ENCODE results near the gene STAT5A.
"Not testable (repeated sequence)": the region's sequence is repeated elsewhere in the genome, so short reads cannot be mapped to it uniquely, and the experiment has no call there.

STAT5A gene

DNA sequence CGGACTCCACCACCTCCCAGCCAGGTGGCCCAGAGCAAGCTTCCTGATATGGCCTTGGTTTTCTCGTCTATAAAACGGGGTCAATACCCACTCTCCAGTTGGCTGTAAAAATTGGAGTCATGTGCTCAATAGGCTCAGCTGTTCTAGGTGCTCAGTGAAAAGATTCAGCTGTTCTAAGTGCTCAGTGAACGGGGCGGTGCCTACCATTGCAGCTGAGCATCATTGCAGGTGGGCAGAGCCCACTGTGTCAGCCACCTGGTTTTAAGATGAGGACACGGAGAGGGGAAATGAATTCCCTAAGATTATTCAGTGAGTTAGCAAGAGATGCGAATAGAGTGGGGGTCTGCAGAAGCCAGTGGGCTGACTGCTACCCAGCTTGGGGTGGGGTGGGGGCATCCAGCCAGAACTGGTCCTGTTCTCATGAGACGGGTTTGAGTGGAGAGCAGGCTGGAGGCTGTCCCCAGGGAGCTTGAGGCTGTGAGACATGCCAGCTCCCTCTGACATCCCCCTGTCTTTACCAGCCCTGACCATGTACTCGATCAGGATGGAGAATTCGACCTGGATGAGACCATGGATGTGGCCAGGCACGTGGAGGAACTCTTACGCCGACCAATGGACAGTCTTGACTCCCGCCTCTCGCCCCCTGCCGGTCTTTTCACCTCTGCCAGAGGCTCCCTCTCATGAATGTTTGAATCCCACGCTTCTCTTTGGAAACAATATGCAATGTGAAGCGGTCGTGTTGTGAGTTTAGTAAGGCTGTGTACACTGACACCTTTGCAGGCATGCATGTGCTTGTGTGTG is 21.9 kb downstream of the STAT5A start:
- DNase-seq: no peak

DNA sequence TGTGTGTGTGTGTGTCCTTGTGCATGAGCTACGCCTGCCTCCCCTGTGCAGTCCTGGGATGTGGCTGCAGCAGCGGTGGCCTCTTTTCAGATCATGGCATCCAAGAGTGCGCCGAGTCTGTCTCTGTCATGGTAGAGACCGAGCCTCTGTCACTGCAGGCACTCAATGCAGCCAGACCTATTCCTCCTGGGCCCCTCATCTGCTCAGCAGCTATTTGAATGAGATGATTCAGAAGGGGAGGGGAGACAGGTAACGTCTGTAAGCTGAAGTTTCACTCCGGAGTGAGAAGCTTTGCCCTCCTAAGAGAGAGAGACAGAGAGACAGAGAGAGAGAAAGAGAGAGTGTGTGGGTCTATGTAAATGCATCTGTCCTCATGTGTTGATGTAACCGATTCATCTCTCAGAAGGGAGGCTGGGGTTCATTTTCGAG is 22.5 kb downstream of the STAT5A start:
- peak; percentile 39 for DNase-seq

DNA sequence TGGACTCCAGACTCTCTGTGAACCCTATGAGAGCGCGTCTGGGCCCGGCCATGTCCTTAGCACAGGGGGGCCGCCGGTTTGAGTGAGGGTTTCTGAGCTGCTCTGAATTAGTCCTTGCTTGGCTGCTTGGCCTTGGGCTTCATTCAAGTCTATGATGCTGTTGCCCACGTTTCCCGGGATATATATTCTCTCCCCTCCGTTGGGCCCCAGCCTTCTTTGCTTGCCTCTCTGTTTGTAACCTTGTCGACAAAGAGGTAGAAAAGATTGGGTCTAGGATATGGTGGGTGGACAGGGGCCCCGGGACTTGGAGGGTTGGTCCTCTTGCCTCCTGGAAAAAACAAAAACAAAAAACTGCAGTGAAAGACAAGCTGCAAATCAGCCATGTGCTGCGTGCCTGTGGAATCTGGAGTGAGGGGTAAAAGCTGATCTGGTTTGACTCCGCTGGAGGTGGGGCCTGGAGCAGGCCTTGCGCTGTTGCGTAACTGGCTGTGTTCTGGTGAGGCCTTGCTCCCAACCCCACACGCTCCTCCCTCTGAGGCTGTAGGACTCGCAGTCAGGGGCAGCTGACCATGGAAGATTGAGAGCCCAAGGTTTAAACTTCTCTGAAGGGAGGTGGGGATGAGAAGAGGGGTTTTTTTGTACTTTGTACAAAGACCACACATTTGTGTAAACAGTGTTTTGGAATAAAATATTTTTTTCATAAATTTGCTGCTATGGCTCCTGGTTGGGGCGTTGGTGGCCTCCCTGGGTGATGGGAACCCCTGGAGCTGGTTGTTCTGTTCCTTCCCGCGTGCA is 23.1 kb downstream of the STAT5A start:
- DNase-seq: peak; percentile 95

DNA sequence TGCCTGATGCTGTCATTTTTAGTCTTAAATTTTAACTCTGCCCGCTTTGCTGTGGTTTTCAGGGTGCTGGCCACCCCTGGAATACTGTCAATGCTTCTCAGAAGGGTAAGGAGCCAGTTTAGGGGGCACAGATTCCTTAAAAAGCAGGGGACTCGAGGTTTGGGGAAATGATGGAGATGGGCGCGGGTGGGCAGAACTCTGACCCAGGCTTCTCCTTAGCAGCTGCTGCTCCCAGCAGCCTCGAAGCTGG is 23.7 kb downstream of the STAT5A start:
- DNase-seq: no peak

DNA sequence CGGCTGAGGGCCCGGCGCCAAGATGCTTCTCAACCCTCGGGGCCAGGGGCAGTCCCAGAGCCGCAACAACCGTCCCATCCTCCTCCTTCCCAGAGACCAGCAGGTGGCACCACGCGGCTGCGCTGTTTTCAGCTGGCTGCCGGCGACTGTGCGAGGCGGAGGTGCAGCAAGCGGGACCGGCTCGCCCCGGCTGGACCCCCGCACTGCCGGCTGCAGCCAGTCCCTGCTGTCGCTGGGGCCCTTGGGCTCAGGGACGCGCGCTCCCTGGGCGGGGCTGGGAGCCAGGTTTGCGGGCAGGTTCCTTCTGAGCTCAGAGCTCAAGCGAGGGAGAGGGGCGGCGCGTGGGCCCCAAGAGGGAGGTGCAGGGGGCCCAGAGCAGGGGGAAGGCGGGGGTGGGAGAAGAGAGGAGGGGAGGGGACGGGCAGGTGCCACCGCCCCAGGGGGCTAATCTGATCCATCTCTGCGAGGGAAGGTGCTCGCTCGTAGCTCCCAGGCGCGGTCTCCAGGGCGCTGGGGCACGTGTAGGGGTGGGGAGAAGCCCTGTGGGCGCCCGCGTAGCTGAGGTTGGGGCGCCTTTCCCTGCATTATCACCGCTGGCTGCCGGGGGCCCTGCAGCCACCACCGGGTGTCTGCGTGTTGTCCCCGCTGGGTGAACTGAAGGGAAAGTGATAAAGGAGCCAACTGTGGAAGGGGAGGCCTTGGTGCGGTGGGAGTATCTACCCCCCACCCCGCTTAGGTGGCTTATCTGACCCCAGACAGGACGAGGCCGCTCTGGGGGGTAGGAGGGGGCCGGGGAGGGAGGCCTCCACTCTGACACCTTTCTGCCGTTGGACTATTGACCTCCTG is 24.2 kb downstream of the STAT5A start:
- DNase-seq: peak; percentile 95

DNA sequence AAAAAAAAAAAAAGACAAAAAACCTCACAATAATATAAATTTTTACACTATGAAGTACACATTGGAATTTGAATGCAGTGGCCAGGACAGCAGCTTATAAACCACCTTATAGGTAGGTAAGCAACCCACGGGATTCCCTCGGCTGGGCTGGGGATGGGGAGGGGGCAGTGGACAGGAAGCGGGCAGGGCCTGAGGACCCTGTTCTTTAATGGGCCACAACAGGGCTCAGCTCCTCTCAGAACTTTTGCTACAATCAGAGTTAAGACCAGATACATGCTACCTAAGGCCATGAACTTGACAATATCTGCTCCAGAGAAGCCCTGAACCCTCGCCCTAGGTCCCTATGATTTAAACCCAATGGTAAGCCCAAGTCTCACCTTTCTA is 25.1 kb downstream of the STAT5A start:
- DNase-seq: no peak

DNA sequence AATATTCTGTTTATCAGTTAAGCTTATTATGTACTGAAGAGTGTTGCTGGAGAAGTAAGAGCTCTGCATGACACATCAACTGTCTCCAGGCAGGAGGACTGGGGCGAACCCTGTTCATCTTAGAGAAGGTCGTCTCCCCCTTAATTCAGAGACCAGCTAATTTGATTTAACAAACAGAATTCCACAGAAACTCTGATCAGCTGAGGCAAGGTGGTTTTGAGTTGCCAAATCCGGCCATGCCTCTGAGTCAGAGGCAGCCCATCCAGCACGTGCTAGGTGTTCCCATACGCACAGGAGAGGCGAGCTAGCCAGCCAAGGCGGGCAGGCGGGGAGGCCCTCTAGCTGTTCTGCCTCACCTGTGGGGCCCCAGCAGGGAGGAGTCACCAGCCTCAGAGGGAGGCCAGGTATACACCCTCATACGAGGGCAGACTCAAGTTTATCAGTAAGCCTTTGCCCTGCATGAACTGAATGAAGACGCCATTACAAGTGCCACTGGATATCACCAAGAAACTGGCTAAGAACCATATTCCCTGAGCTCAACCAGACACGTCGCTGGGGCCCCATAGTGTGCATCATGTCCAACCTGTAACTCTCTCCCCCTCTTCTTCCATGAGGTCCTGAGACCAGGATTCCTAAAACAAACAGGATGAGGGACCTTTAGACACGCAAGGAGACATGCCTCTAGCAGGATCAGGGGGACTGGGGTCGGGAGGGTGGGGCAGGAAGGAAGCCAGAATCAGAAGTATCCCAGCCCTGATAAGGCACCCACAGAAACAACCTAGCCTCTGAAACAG is 25.7 kb downstream of the STAT5A start:
- DNase-seq: peak; percentile 86

DNA sequence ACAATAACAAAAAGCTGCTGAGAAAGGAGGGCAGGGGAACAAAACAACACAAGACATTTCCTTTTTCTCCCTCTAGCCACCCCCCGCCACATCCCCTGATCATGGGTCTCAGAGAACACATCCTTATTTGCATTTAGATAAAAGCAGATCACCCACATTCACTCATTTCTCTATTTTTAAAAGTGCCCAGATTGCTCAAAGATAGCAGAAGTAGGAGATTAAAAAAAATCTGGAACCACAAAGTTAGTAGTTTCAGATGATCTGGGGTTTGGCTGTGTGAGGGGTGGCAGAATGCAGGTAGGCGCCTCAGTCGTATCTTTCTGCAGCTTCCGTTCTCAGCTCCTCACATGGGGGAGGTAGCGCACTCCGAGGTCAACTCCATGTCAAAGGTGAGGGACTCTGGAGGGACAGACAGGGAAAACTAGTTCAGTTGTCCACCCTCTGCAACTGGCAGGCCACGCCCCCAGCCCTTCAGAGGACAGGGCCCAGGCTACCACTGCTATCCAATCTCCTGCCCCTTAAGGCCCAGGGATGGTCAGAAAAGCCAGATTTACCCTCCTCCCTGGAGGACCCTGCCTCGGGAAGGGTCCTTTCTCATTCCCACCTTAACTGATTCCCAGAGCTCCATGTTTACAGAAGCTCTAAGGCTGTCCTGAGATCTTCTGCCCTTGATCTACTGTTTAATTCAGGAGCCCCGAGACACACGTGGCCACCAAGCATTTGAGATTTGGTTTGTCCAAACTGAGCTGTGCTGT is 27.3 kb downstream of the STAT5A start:
- peak; percentile 57 for DNase-seq

DNA sequence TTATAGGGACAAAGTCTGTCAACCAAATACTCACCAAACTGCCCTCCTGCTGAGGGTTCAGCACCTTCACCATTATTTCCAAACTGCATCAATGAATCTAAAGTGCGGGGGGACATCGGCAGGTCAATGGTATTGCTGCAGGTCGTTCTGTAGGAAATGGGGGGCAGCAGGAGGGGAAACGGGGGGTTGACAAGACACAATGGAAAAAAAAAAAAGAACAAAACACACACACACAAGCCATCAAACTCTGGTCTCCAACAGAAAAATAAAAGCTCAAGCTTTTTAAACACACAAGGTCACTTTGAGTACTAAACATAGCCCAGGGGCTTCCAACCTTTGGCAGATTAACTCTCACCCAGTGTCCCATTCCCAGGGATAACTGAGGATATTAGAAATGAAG is 28.5 kb downstream of the STAT5A start:
- no peak for DNase-seq

DNA sequence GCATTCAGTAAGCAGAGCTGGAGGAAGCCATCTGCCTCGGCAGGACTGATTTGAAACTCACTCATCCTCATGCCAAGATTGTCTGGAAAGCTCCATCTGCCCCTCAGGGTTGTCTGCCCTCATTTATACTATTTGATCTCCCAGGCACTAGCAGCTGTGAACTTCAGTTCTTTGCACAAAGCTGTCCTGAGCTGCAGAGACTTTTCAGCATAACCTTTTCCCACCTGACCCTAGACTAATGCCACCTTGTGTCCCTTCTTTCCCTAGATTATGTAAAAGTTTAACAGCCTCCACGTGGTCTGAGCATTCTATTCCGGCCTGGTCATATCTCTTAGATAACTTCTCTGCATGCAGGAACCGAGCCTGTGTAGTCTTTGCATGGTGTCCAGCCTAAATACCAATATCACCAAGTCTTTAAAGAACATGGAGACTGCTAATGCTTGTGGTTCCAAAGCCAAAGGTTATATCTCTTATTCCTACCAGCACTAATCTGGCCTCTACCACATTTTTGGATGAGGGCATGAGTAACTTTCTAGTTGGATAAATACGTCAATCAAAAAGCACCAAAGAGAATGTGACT is 29.1 kb downstream of the STAT5A start:
- peak; percentile 69 for DNase-seq

DNA sequence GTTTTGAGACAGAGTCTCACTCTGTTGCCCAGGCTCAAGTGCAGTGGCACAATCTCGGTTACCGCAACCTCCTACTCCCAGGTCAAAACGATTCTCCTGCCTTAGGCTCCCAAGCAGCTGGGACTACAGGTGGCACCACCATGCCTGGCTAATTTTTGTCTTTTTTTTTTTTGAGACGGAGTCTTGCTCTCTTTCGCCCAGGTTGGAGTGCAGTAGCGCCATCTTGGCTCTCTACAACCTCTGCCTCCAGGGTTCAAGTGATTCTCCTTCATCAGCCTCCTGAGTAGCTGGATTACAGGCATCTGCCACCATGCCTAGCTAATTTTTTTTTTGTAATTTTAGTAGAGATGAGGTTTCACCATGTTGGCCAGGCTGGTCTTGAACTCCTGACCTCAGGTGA is 29.7 kb downstream of the STAT5A start:
- DNase-seq: not testable (repeated sequence)

DNA sequence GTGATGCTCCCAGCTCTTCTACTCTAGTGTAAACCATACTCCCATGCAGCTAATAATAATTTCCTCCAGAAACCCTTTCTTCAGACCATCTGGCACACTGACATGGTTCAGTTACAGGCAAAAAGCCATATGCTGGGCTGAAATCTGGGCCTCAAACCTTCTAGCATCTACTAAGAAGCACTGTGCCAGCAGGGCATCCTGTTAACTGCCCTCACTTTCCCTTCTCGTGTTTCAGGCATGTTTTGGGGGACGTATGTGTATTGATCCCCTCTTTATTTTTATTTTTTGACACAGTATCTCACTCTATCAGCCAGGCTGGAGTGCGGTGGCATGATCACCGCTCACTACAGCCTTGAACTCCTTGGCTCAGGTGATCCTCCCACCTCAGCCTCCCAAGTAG is 33.3 kb downstream of the STAT5A start:
- DNase-seq: no peak

DNA sequence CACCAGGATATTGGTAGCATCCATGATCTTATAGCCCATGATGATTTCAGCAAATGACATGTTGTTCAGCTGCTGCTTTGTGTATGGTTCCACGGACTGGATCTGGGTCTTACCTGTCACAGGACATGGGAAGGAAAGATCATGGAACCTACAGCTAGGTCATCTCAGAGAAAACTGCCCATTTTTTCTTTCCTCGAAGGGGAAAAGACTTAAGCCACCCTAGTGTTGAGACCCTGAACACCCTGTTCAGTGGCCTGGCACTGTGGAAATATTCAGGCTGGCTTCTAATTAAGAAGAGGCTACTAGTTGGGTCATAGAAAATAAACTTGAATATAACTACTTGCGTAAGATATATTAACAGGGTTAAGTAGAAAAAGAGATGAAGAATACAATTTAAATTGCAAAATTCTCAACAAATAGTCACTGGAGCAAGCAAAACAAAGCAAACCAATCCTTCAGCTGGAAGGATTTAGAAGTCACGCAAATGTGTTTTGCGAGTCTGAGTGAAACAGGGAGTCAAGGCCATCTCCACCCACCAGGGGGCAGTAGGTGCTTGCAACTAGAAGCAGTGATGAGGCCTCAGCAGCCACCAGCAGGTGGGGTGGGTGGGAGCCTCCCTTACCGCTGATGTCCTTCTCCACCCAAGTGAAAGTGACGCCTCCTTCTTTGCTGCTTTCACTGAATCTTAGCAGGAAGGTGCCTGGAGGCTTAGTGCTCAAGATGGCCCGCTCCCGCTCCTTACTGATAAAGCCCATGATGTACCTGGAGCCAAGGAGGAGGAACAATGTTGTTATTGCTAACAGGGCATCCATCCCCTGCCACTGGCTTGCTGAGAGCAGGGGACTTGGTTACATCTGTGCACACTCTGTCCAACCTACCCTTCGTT is 34.3 kb downstream of the STAT5A start:
- peak; percentile 96 for DNase-seq

DNA sequence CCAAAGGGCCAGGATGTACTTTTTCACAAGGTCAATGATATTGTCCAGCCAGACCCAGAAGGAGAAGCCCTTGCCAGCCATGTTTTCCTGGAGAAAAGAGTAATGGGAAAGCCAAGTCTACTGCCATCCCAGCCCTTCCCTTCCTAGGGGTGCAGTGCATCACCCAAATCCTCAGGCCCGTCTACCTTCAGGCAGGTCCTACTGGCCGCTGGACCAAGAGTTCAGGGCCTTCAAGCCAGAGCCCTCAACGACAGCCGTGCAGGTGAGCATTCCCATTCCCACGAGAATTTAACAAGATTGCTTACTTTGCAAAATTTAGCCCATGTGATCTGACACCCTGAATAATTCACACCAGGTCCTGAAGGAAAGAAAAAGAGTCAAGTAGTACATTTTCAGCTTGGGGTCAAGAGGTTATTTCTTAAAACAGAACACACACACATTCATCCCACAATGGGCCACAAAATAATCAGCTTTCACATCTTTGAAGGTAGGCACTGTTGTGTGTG is 35.0 kb downstream of the STAT5A start:
- DNase-seq: no peak

DNA sequence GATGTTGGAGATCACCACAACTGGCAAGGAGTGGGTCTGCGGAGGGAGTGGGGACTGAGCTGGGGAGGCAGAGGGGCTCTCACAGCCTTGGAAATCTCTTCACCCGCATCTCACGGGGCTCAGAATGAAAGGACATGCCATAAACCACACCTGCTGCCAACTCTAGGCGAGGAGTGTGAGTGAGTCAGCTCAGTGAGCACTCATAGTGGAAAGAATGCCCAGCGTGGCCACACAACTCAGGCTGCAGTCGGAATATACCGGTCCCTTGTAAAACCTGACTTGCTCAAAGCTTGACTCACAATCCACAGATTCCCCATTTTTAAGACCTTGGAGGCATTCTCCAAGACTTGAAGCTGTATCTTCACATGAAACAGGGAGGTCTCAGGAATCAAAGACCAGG is 36.7 kb downstream of the STAT5A start:
- no peak for DNase-seq

DNA sequence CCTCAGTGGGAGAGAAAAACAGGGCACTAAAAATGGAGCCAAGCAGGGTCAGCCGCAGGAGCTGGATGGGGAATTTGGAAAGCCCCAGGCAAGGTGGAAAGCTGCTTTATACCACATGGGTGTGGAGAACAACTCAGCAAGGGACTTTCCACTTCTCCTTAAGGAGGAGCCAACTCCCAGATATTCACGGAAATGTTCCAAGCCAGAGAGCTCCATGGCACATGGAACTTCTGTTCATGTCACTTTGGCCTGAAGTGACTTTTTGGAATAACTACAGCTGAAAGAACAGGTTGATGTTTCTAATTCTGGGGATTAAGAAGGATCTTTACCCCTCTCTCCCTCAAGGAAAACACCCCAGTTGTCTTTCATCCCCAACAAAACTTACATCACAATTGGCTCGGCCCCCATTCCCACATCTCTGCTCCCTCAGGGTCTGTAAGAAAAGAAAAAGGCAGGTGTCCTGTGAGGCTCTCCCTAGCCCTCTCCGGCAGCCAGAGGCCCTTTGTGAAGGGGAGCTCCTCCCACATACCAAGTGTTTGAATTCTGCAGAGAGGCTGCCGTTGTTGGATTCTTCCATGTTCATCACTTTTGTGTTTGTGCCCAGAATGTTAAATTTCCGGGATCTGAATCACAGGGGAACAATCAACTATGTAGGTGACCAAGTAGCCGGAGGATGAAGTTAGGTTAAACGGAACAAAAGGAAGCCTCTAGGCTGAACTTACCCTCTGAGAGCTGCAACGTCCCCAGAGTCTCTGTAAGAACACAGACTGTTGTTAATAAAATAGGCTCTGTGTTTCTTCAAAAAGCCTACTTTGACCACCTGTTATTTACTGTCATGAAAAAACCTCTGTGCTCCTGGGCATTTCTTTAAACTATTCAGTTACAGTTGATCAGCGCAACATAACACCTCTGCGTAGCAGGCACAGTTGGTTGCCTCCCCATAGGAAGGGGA is 41.0 kb downstream of the STAT5A start:
- no peak for DNase-seq

DNA sequence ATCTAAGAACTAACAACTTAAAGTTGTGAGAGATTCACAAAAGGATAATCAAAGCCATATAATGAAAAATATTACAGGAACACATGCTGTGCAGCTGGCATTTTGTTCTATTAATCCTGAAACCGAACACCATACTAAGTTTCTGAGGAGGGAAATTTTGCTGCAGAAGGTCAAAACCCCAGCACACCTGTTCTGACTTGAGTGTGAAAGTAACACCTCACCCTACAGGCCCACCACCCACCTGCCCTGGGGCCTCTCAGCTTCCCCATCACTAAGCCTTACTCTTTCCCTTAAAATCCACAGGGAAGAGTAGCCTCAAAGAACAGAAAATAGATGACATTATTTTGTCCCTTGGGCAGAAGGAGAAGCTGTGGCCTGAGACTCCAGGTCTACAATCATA is 44.8 kb downstream of the STAT5A start:
- no peak for DNase-seq

DNA sequence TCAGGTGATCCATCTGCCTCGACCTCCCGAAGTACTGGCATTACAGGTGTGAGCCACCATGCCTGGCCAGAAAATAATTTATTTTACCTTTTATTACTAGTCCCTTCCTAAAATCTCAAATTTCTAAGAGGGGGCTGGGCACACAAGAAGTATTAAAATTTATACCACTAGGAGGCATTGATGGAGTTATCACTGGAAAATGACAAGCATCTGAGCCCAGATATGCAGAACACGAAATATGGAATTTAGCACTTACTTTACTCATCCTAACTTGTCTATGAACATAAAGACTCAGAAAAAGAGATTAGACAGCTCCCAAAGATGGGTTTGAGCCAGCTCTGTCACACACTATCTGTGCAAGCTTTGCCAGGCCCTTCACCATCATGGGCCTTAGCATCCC is 46.4 kb downstream of the STAT5A start:
- DNase-seq: peak; percentile 9

DNA sequence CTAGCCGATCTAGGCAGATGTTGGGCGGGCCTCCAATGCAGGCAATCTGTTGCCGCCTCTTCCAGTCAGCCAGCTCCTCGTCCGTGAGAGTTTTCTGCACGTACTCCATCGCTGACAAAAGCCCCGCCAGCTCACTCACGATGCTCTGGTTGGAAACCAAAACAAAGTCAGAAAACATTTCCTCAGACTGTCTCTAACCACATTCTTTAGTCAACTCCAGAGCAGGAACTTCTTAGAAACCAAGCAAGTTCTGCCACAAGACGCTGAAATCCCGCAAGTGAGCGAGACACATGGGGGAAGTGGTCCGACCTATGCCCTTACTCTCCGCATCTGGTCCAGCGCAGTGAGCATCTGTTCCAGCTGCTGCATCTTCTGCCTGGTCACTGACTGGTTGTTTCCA is 49.1 kb downstream of the STAT5A start:
- no peak for DNase-seq
